Measurements from ENCODE around the gene GRIK5. TPM values are rescaled to one million over a fixed set of nuclear protein-coding genes. Genes with fewer than 3 reads are reported as not detected.

GRIK5 gene
- polyA plus RNA-seq, 3 donors, result 19.0 to 33.6 (median 23.2) TPM

GRCh38 chr19:42098781-42099180, 28.8 kb upstream of the GRIK5 start:
- DNase-seq (ENCODE audit: extremely low read depth in 1 of 11, low read depth in 9 of 11, low spot score in 4 of 11), result no peak

- no peak for DNase-seq (ENCODE audit: extremely low read depth in 1 of 11, low read depth in 9 of 11, low spot score in 4 of 11)
Observed at GRCh38 chr19:42097461-42097860, 27.5 kb upstream of the GRIK5 start.

GRCh38 chr19:42096255-42096837, 26.3 kb upstream of the GRIK5 start:
- DNase-seq (ENCODE audit: extremely low read depth in 1 of 11, low read depth in 9 of 11, low spot score in 4 of 11), result no peak

GRCh38 chr19:42095814-42096230, 25.8 kb upstream of the GRIK5 start:
- DNase-seq (ENCODE audit: extremely low read depth in 1 of 11, low read depth in 9 of 11, low spot score in 4 of 11), result no peak

GRCh38 chr19:42095142-42095813, 25.3 kb upstream of the GRIK5 start:
- no peak for DNase-seq (ENCODE audit: extremely low read depth in 1 of 11, low read depth in 9 of 11, low spot score in 4 of 11)

- no peak for DNase-seq (ENCODE audit: extremely low read depth in 1 of 11, low read depth in 9 of 11, low spot score in 4 of 11)
Observed at GRCh38 chr19:42093926-42094325, 23.9 kb upstream of the GRIK5 start.

GRCh38 chr19:42093505-42093904, 23.5 kb upstream of the GRIK5 start:
- DNase-seq (ENCODE audit: extremely low read depth in 1 of 11, low read depth in 9 of 11, low spot score in 4 of 11), result no peak

GRCh38 chr19:42092350-42092749, 22.3 kb upstream of the GRIK5 start:
- no peak for DNase-seq (ENCODE audit: extremely low read depth in 1 of 11, low read depth in 9 of 11, low spot score in 4 of 11)

GRCh38 chr19:42091742-42092141, 21.7 kb upstream of the GRIK5 start:
- DNase-seq (ENCODE audit: extremely low read depth in 1 of 11, low read depth in 9 of 11, low spot score in 4 of 11), result no peak

GRCh38 chr19:42091300-42091699, 21.3 kb upstream of the GRIK5 start:
- DNase-seq (ENCODE audit: extremely low read depth in 1 of 11, low read depth in 9 of 11, low spot score in 4 of 11), result no peak

- DNase-seq (ENCODE audit: extremely low read depth in 1 of 11, low read depth in 9 of 11, low spot score in 4 of 11), result no peak
Observed at GRCh38 chr19:42090672-42091071, 20.7 kb upstream of the GRIK5 start.

GRCh38 chr19:42089772-42090171, 19.8 kb upstream of the GRIK5 start:
- no peak for DNase-seq (ENCODE audit: extremely low read depth in 1 of 11, low read depth in 9 of 11, low spot score in 4 of 11)

- no peak for DNase-seq (ENCODE audit: extremely low read depth in 1 of 11, low read depth in 9 of 11, low spot score in 4 of 11)
Observed at GRCh38 chr19:42089191-42089750, 19.3 kb upstream of the GRIK5 start.

- DNase-seq (ENCODE audit: extremely low read depth in 1 of 11, low read depth in 9 of 11, low spot score in 4 of 11), result no peak
Observed at GRCh38 chr19:42088471-42089190, 18.6 kb upstream of the GRIK5 start.

- DNase-seq (ENCODE audit: extremely low read depth in 1 of 11, low read depth in 9 of 11, low spot score in 4 of 11), result no peak
Observed at GRCh38 chr19:42086770-42087550, 17.0 kb upstream of the GRIK5 start.

- no peak for DNase-seq (ENCODE audit: extremely low read depth in 1 of 11, low read depth in 9 of 11, low spot score in 4 of 11)
Observed at GRCh38 chr19:42086188-42086736, 16.3 kb upstream of the GRIK5 start.

- no peak for DNase-seq (ENCODE audit: extremely low read depth in 1 of 11, low read depth in 9 of 11, low spot score in 4 of 11)
Observed at GRCh38 chr19:42083537-42083936, 13.5 kb upstream of the GRIK5 start.

- no peak for DNase-seq (ENCODE audit: extremely low read depth in 1 of 11, low read depth in 9 of 11, low spot score in 4 of 11)
Observed at GRCh38 chr19:42081584-42082203, 11.7 kb upstream of the GRIK5 start.
